K562 (cell line): Measurements from ENCODE around the gene AQP2. TPM values are rescaled to one million over a fixed set of nuclear protein-coding genes. Genes with fewer than 3 reads are reported as not detected.

Experiments used
- BCOR ChIP-seq: fragments of 450-650 bp; IDR thresholded peaks from 2 replicates; pipeline ENCODE4 v1.6.1; 2016
- BDP1 ChIP-seq: IDR thresholded peaks from 3 replicates; pipeline ENCODE4 v1.6.1; 2011; ENCODE audit not compliant: insufficient read length, insufficient read depth
- EWSR1 ChIP-seq: fragments of 450-650 bp; IDR thresholded peaks from 2 replicates; pipeline ENCODE4 v1.6.1; 2018; ENCODE audit warnings: borderline replicate concordance, mild to moderate bottlenecking, low read depth, moderate library complexity; ENCODE audit not compliant: partially characterized antibody
- GABPA ChIP-seq: fragments of 200-800 bp; sonication (Bioruptor generic); conservative IDR thresholded peaks from 2 replicates; pipeline ENCODE4 v1.6.1; 2016; ENCODE audit warnings: low read depth, missing genetic modification characterization, missing compliant biosample characterization
- HMG20A ChIP-seq: fragments of 450-650 bp; formaldehyde crosslinking; conservative IDR thresholded peaks from 2 replicates; pipeline ENCODE4 v1.4.0; 2020; ENCODE audit warnings: mild to moderate bottlenecking, mixed read lengths
- HMG20B ChIP-seq: fragments of 250-450 bp; sonication (Bioruptor Pico); IDR thresholded peaks from 2 replicates; pipeline ENCODE4 v1.5.0; 2021; ENCODE audit warnings: mild to moderate bottlenecking
- MTA1 ChIP-seq: fragments of 450-650 bp; IDR thresholded peaks from 2 replicates; pipeline ENCODE4 v1.6.1; 2017; ENCODE audit warnings: borderline replicate concordance
- MYC ChIP-seq, 2 experiments: fragments of 250-450 bp in 1 of 2; sonication (Bioruptor Pico) in 1 of 2; IDR thresholded peaks; 2 replicates each; pipeline versions ENCODE4 v1.5.1 to v1.6.1; 2012 to 2021; ENCODE audit warnings: low read depth in 2 of 2, borderline replicate concordance in 1 of 2, improper control_type of control experiment in 1 of 2, low read length in 1 of 2, mild to moderate bottlenecking in 1 of 2, moderate library complexity in 1 of 2
- NR2C2 ChIP-seq, 2 experiments: fragments of 200-800 bp in 1 of 2; sonication (Bioruptor generic) in 1 of 2; sonication (generic) in 1 of 2; formaldehyde crosslinking in 1 of 2; IDR thresholded peaks; 2 replicates each; pipeline versions ENCODE4 v1.6.1 to v1.8.0; 2016 to 2022; ENCODE audit warnings: mild to moderate bottlenecking in 1 of 2, missing compliant biosample characterization in 1 of 2, missing genetic modification characterization in 1 of 2, missing genetic modification reagents in 1 of 2
- PHB ChIP-seq: fragments of 250-450 bp; sonication (Bioruptor Pico); IDR thresholded peaks from 2 replicates; pipeline ENCODE4 v1.5.0; 2021
- RAD21 ChIP-seq, 2 experiments: fragments of 250-450 bp in 1 of 2; fragments of 450-650 bp in 1 of 2; sonication (Bioruptor Pico) in 1 of 2; formaldehyde crosslinking in 1 of 2; IDR thresholded peaks in 1 of 2; conservative IDR thresholded peaks in 1 of 2; 2 replicates each; pipeline versions ENCODE4 v1.4.0 to v1.8.0; 2020 to 2022; ENCODE audit warnings: mild to moderate bottlenecking in 2 of 2, moderate library complexity in 1 of 2
- RAD51 ChIP-seq: fragments of 450-650 bp; IDR thresholded peaks from 2 replicates; pipeline ENCODE4 v1.7.1; 2016; ENCODE audit warnings: low read depth, mild to moderate bottlenecking, borderline replicate concordance
- RBM14 ChIP-seq: fragments of 200-400 bp; formaldehyde crosslinking; IDR thresholded peaks from 2 replicates; pipeline ENCODE4 v1.6.1; 2018; ENCODE audit warnings: low read depth, mild to moderate bottlenecking, low read length, moderate library complexity, borderline replicate concordance; ENCODE audit not compliant: insufficient read depth
- RBM25 ChIP-seq: fragments of 200-400 bp; formaldehyde crosslinking; IDR thresholded peaks from 2 replicates; pipeline ENCODE4 v1.6.1; 2018; ENCODE audit warnings: low read length, low read depth, moderate library complexity; ENCODE audit not compliant: severe bottlenecking
- SOX6 ChIP-seq: fragments of 450-650 bp; IDR thresholded peaks from 2 replicates; pipeline ENCODE4 v1.6.1; 2014; ENCODE audit warnings: mild to moderate bottlenecking
- ZBTB7A ChIP-seq: IDR thresholded peaks from 2 replicates; pipeline ENCODE4 v1.6.1; 2011; ENCODE audit warnings: low read depth, mild to moderate bottlenecking, low read length, moderate library complexity, borderline replicate concordance; ENCODE audit not compliant: control insufficient read depth
- ZKSCAN8 ChIP-seq: fragments of 200-800 bp; sonication (Bioruptor generic); IDR thresholded peaks from 2 replicates; pipeline ENCODE4 v1.6.1; 2016; ENCODE audit warnings: missing genetic modification characterization, missing compliant biosample characterization
- ZNF174 ChIP-seq: fragments of 250-450 bp; sonication (Bioruptor Pico); IDR thresholded peaks from 2 replicates; pipeline ENCODE4 v1.4.0; 2020; ENCODE audit warnings: mild to moderate bottlenecking
- ZNF217 ChIP-seq: sonication (generic); formaldehyde crosslinking; IDR thresholded peaks from 2 replicates; pipeline ENCODE4 v1.8.0; 2022; ENCODE audit warnings: mild to moderate bottlenecking, missing genetic modification reagents
- ZNF76 ChIP-seq: fragments of 250-450 bp; sonication (Bioruptor Pico); IDR thresholded peaks from 2 replicates; pipeline ENCODE4 v1.4.0; 2020; ENCODE audit warnings: mild to moderate bottlenecking, moderate library complexity, borderline replicate concordance
- polyA plus RNA-seq, 8 experiments: library from polyadenylated mRNA; depleted of rRNA in 4 of 8; stranded (reverse) in 5 of 8; unstranded in 3 of 8; fragments of >200 nt; fragmentation: Nextera tagmentation in 2 of 8; fragmentation: Illumina TruSeq in 1 of 8; extraction: Ambion mirVana in 2 of 8; extraction: Trizol in 1 of 8; gene quantifications; 2 replicates each; pipeline versions ENCODE4 v1.2.1 to v1.2.3, GENCODE V29; 2011 to 2014; ENCODE audit warnings: inconsistent platforms in 1 of 8, missing spikeins in 1 of 8
- total RNA-seq, 7 experiments: library from RNA; depleted of rRNA in 6 of 7; stranded (reverse); fragments of >200 nt in 6 of 7; fragmentation: Illumina TruSeq in 2 of 7; extraction: Trizol in 2 of 7; gene quantifications; 2 replicates each; pipeline versions ENCODE4 v1.2.1 to v1.2.3, GENCODE V29; 2011 to 2021; ENCODE audit warnings: low replicate concordance in 1 of 7
- TF ChIP-seq, protein P1 (sequence below): sonication (generic); formaldehyde crosslinking; IDR thresholded peaks from 2 replicates; pipeline ENCODE4 v1.5.0; 2020; ENCODE audit warnings: missing genetic modification reagents
- TF ChIP-seq, protein P2 (sequence below): fragments of 250-450 bp; sonication (Bioruptor Pico); IDR thresholded peaks from 2 replicates; pipeline ENCODE4 v1.9.0; 2021; ENCODE audit warnings: mild to moderate bottlenecking, inconsistent platforms

The AQP2 gene
- total and polyA plus RNA-seq, 9 of the 15 experiments (the other 6 are each of a cell fraction or from before 2014, with no cell fraction given), result not detected

DNA sequence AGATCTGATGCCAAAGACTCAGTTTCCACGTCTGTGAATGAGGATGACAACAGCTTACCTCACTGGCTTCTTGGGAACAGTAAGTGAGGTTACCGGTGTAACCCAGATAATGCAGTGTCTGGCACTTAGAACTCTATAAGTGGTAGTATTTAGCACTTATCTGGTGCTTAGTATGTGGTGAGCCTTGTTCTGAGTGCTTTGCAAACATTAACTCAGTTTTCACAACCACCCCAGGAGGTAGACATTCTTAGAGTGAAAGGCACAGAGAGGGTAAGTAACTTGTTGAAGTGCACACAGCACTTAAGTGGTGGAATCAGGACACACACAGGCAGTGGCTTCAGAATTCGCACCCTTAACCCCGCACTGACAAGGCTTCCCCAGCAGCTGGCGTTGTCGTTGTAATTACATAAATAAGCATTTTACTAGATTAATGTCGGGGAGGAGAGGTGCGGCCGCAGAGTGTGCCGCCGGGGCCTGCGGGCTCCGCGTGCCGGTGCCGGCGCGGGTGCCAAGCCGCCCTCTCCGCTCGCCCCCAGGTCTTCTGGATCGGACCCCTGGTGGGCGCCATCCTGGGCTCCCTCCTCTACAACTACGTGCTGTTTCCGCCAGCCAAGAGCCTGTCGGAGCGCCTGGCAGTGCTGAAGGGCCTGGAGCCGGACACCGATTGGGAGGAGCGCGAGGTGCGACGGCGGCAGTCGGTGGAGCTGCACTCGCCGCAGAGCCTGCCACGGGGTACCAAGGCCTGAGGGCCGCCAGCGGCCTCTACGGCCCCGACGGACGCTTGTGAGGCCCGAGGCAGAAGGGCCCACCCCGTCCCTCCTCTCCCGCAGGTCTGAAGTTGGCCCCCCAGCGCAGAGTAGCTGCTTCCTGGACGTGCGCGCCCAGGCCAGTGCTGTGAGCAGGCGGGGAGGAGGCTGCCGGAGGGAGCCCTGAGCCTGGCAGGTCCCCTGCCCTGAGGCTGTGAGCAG lies 4.6 kb downstream of the AQP2 start (continued):
- TF ChIP-seq MYC (IDR thresholded peaks at IDR 0.05; ENCODE audit: low read depth, low read length) (no peak), MYC (CRISPR knock-in tag; IDR thresholded peaks at IDR 0.05; ENCODE audit: borderline replicate concordance, low read depth) (no peak), HMG20B (CRISPR knock-in tag) (no peak), ZBTB7A (no peak), RBM25 (peak; percentile 74), RBM14 (no peak), RAD21 (CRISPR knock-in tag; conservative IDR thresholded peaks at IDR 0.05 in 1 of 2, IDR thresholded peaks at IDR 0.05 in 1 of 2) (no peak), ZNF217 (no peak), NR2C2 (CRISPR knock-in tag; IDR thresholded peaks at IDR 0.05) (no peak), NR2C2 (tag; IDR thresholded peaks at IDR 0.05) (no peak), HMG20A (CRISPR knock-in tag) (no peak), BCOR (peak; percentile 63; the same call in 1 of the 2 replicates), EWSR1 (no peak), BDP1 (no peak), ZNF76 (CRISPR knock-in tag) (no peak), ZNF174 (CRISPR knock-in tag) (no peak), ZKSCAN8 (CRISPR knock-in tag) (no peak), MTA1 (no peak), SOX6 (no peak), GABPA (tag) (no peak), RAD51 (no peak), PHB (CRISPR knock-in tag) (no peak)
- TF ChIP-seq, protein P1, sequence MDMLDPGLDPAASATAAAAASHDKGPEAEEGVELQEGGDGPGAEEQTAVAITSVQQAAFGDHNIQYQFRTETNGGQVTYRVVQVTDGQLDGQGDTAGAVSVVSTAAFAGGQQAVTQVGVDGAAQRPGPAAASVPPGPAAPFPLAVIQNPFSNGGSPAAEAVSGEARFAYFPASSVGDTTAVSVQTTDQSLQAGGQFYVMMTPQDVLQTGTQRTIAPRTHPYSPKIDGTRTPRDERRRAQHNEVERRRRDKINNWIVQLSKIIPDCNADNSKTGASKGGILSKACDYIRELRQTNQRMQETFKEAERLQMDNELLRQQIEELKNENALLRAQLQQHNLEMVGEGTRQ (CRISPR knock-in tag), result no peak
- TF ChIP-seq, protein P2, sequence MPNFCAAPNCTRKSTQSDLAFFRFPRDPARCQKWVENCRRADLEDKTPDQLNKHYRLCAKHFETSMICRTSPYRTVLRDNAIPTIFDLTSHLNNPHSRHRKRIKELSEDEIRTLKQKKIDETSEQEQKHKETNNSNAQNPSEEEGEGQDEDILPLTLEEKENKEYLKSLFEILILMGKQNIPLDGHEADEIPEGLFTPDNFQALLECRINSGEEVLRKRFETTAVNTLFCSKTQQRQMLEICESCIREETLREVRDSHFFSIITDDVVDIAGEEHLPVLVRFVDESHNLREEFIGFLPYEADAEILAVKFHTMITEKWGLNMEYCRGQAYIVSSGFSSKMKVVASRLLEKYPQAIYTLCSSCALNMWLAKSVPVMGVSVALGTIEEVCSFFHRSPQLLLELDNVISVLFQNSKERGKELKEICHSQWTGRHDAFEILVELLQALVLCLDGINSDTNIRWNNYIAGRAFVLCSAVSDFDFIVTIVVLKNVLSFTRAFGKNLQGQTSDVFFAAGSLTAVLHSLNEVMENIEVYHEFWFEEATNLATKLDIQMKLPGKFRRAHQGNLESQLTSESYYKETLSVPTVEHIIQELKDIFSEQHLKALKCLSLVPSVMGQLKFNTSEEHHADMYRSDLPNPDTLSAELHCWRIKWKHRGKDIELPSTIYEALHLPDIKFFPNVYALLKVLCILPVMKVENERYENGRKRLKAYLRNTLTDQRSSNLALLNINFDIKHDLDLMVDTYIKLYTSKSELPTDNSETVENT (CRISPR knock-in tag), result no peak
